Suprapubic skin (tissue), 4 donors: ENCODE data around the gene IRX4. TPM values are rescaled to one million over a fixed set of nuclear protein-coding genes. Genes with fewer than 3 reads are reported as not detected.
A peak's percentile ranks its signal among the peaks of the same experiment; 100 is the strongest.

Source experiments
- DNase-seq, 2 donors: peaks; one replicate each; pipeline ENCODE4 v3.0.0-alpha.2; 2019; ENCODE audit warnings: low spot score in 2 of 2
- H3K27ac ChIP-seq: fragments of 200-600 bp; sonication (generic); one replicate; pipeline ENCODE4 v1.5.1; 2019
- H3K27me3 ChIP-seq: fragments of 200-600 bp; sonication (generic); one replicate; pipeline ENCODE4 v1.5.1; 2019
- H3K36me3 ChIP-seq: fragments of 200-600 bp; sonication (generic); one replicate; pipeline ENCODE4 v1.5.1; 2019
- H3K4me1 ChIP-seq: fragments of 200-600 bp; sonication (generic); one replicate; pipeline ENCODE4 v1.5.1; 2019
- H3K4me3 ChIP-seq: fragments of 200-600 bp; sonication (generic); one replicate; pipeline ENCODE4 v1.5.1; 2019; ENCODE audit warnings: mild to moderate bottlenecking
- H3K9me3 ChIP-seq: fragments of 200-600 bp; sonication (generic); one replicate; pipeline ENCODE4 v1.5.1; 2019
- EP300 ChIP-seq: sonication (generic); formaldehyde crosslinking; IDR thresholded peaks from one replicate; pipeline ENCODE4 v1.6.1; 2017; ENCODE audit warnings: antibody characterized with exemption
- POLR2A ChIP-seq, 2 donors: fragments of 450-650 bp; IDR thresholded peaks; one replicate each; pipeline ENCODE4 v1.6.1; 2017; ENCODE audit warnings: antibody characterized with exemption in 2 of 2, mild to moderate bottlenecking in 2 of 2, moderate library complexity in 2 of 2
- POLR2AphosphoS5 ChIP-seq, 3 donors: sonication (generic); formaldehyde crosslinking; IDR thresholded peaks; one replicate each; pipeline ENCODE4 v1.6.1; 2017; ENCODE audit warnings: antibody characterized with exemption in 3 of 3
- WGBS: methylation state at CpG from one replicate; pipeline ENCODE4 v1.1.5; 2018; 5-methylcytosine and 5-hydroxymethylcytosine counted together
- total RNA-seq, 4 donors: library from RNA; depleted of rRNA; stranded (reverse); fragments of >200 nt; gene quantifications; one replicate each; pipeline ENCODE4 v1.1.0, GENCODE V29; 2016
- TF ChIP-seq, protein P1 (sequence below), 2 donors: fragments of 200-600 bp in 1 of 2; fragments of 450-650 bp in 1 of 2; sonication (generic) in 1 of 2; IDR thresholded peaks; one replicate each; pipeline ENCODE4 v1.5.1; 2016 to 2019; ENCODE audit warnings: antibody characterized with exemption in 2 of 2, mild to moderate bottlenecking in 1 of 2, moderate library complexity in 1 of 2

IRX4 gene
- total RNA-seq, 4 donors from 2014 or later: 20.3 to 45.9 (median 33.5) TPM

DNA sequence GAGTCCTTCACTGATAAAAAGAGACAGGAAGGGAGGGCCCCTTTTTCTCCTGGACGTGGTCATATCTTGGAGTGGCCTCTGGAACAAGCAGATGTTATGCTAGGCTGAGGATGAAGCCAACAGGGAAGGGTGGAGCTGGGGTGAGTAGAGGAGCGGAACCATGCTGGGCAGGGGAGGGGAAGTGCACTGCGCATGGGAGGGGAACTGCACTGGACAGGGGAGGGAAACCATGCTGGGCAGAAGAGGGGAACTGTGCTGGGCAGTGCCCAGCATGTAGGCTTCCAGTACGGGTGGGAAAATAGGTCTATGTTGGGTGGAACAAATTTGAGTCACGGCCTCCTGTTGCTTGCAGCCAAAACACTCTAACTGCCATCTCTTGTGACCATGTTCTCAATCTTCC lies 19.3 kb upstream of the IRX4 start:
- WGBS: 81% methylated on average over 5 of the region's 5 CpGs
- TF ChIP-seq POLR2AphosphoS5 (IDR thresholded peaks at IDR 0.05): no peak
- TF ChIP-seq EP300: no peak
- TF ChIP-seq, protein P1, sequence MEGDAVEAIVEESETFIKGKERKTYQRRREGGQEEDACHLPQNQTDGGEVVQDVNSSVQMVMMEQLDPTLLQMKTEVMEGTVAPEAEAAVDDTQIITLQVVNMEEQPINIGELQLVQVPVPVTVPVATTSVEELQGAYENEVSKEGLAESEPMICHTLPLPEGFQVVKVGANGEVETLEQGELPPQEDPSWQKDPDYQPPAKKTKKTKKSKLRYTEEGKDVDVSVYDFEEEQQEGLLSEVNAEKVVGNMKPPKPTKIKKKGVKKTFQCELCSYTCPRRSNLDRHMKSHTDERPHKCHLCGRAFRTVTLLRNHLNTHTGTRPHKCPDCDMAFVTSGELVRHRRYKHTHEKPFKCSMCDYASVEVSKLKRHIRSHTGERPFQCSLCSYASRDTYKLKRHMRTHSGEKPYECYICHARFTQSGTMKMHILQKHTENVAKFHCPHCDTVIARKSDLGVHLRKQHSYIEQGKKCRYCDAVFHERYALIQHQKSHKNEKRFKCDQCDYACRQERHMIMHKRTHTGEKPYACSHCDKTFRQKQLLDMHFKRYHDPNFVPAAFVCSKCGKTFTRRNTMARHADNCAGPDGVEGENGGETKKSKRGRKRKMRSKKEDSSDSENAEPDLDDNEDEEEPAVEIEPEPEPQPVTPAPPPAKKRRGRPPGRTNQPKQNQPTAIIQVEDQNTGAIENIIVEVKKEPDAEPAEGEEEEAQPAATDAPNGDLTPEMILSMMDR (IDR thresholded peaks at IDR 0.05): no peak
- TF ChIP-seq POLR2A (IDR thresholded peaks at IDR 0.05): no peak
- Histone ChIP-seq H3K4me1 (no peaks in the 10 kb centered on the region), H3K36me3 (no peaks in the 10 kb centered on the region), H3K9me3 (peaks cover 6% of the 10 kb centered on the region), H3K27me3 (peaks cover 4% of the 10 kb centered on the region), H3K27ac (no peak overlapping the region), H3K4me3 (no peak overlapping the region)
- DNase-seq: no peak

DNA sequence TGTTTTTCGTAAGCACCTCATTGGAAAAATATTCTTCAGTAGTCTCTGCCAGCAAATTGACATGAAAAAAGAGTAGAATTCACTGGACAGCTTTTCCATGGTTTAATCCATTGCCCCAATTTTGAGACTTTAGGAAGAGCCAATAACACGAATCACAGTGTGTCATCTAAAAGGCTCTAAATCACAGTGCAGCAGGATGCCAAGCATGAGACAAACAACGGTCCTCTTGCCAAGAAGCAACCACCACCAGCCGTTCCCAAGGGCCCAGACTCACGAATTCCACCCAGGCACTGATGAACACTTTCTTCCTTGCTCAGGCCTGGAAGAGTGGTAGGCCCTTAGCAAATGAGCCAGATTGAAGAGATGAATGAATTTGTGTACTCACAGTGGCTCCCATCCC lies 18.3 kb upstream of the IRX4 start:
- TF ChIP-seq EP300: no peak
- no peak for TF ChIP-seq POLR2A (IDR thresholded peaks at IDR 0.05)
- TF ChIP-seq POLR2AphosphoS5 (IDR thresholded peaks at IDR 0.05): no peak
- TF ChIP-seq, protein P1 (IDR thresholded peaks at IDR 0.05): no peak
- peaks cover 6% of the 10 kb centered on the region for H3K9me3 ChIP-seq
- peak overlapping the region; percentile 46 for H3K27ac ChIP-seq
- no peak overlapping the region for H3K4me3 ChIP-seq
- H3K36me3 ChIP-seq: no peaks in the 10 kb centered on the region
- H3K4me1 ChIP-seq: no peaks in the 10 kb centered on the region
- H3K27me3 ChIP-seq: peaks cover 8% of the 10 kb centered on the region
- DNase-seq: no peak
- 35% methylated on average over 5 of the region's 5 CpGs for WGBS

- WGBS: 67% methylated on average over 1 of the region's 5 CpGs
- no peaks in the 10 kb centered on the region for H3K36me3 ChIP-seq
- peaks cover 12% of the 10 kb centered on the region for H3K27me3 ChIP-seq
- no peaks in the 10 kb centered on the region for H3K4me1 ChIP-seq
- TF ChIP-seq EP300 (no peak), POLR2A (IDR thresholded peaks at IDR 0.05) (no peak), POLR2AphosphoS5 (IDR thresholded peaks at IDR 0.05) (no peak)
- TF ChIP-seq, protein P1 (IDR thresholded peaks at IDR 0.05): no peak
- H3K27ac ChIP-seq: no peak overlapping the region
- no peak for DNase-seq
- H3K4me3 ChIP-seq: no peak overlapping the region
- H3K9me3 ChIP-seq: peaks cover 3% of the 10 kb centered on the region
Measured at GRCh38 chr5:1899201-1899600, 16.5 kb upstream of the IRX4 start.

GRCh38 chr5:1897816-1898450 lies 15.2 kb upstream of the IRX4 start:
- no peak for DNase-seq
- H3K27me3 ChIP-seq: peaks cover 13% of the 10 kb centered on the region
- no peak overlapping the region for H3K4me3 ChIP-seq
- TF ChIP-seq POLR2AphosphoS5 (IDR thresholded peaks at IDR 0.05): no peak
- H3K27ac ChIP-seq: no peak overlapping the region
- peaks cover 3% of the 10 kb centered on the region for H3K9me3 ChIP-seq
- H3K36me3 ChIP-seq: no peaks in the 10 kb centered on the region
- no peaks in the 10 kb centered on the region for H3K4me1 ChIP-seq
- 91% methylated on average over 16 of the region's 18 CpGs for WGBS

GRCh38 chr5:1897386-1897785 lies 14.7 kb upstream of the IRX4 start:
- no peaks in the 10 kb centered on the region for H3K4me1 ChIP-seq
- H3K27me3 ChIP-seq: peaks cover 19% of the 10 kb centered on the region
- H3K36me3 ChIP-seq: no peaks in the 10 kb centered on the region
- no peak for DNase-seq
- no peak overlapping the region for H3K4me3 ChIP-seq
- no peak for TF ChIP-seq POLR2A (IDR thresholded peaks at IDR 0.05)
- TF ChIP-seq, protein P1 (IDR thresholded peaks at IDR 0.05): no peak
- no peak for TF ChIP-seq EP300
- TF ChIP-seq POLR2AphosphoS5 (IDR thresholded peaks at IDR 0.05): no peak
- WGBS: 91% methylated on average over 8 of the region's 11 CpGs
- H3K27ac ChIP-seq: no peak overlapping the region
- H3K9me3 ChIP-seq: peaks cover 3% of the 10 kb centered on the region
